B cell (primary cell): ENCODE measurements around the gene PSMA2. TPM values are rescaled to one million over a fixed set of nuclear protein-coding genes. Genes with fewer than 3 reads are reported as not detected.

Experiments
- ATAC-seq: fragments of 200-7000 bp; cut with Tn5 transposase; one replicate; pipeline ENCODE4 v1.10.0; 2021; ENCODE audit warnings: low read depth, mild to moderate bottlenecking, moderate number of reproducible peaks, moderate library complexity
- CTCF ChIA-PET: fragments of 350-600 bp; sonication (Branson Sonifier 250); formaldehyde crosslinking; loops from one replicate; lab custom pipeline; 2021; ENCODE audit warnings: antibody characterized with exemption, inconsistent platforms; lab: Charles Lee
- POLR2A ChIA-PET: fragments of 350-600 bp; sonication (Branson Sonifier 250); formaldehyde crosslinking; loops from one replicate; lab custom pipeline; 2021; ENCODE audit warnings: antibody characterized with exemption; lab: Charles Lee
- DNase-seq: peaks from one replicate; pipeline ENCODE4 v3.0.0; 2013
- H2AFZ ChIP-seq: 2 replicates; pipeline ENCODE4 v1.6.1; 2012; ENCODE audit warnings: mild to moderate bottlenecking, low read depth, low read length; ENCODE audit not compliant: insufficient read depth, poor library complexity, severe bottlenecking
- H3K27ac ChIP-seq, 2 donors: 1 replicate in 1 of 2; 2 replicates in 1 of 2; pipeline ENCODE4 v1.5.1; 2012 to 2013; ENCODE audit warnings: low read length in 2 of 2, mild to moderate bottlenecking in 2 of 2, moderate library complexity in 1 of 2
- H3K27me3 ChIP-seq, 4 experiments: fragments of 200-600 bp in 1 of 4; sonication (generic) in 1 of 4; replicated peaks in 1 of 4; 1 replicate in 2 of 4; 2 replicates in 2 of 4; pipeline versions ENCODE4 v1.6.1 to v1.7.0; 2013 to 2016; ENCODE audit warnings: low read length in 3 of 4, mild to moderate bottlenecking in 2 of 4, mixed read lengths in 1 of 4, moderate library complexity in 1 of 4; ENCODE audit not compliant: insufficient read depth in 4 of 4, control insufficient read depth in 3 of 4; ENCODE audit errors: control extremely low read depth in 1 of 4
- H3K36me3 ChIP-seq, 2 experiments: replicated peaks in 1 of 2; 1 replicate in 1 of 2; 2 replicates in 1 of 2; pipeline versions ENCODE4 v1.6.1 to v1.7.1; 2013; ENCODE audit warnings: low read length in 1 of 2; ENCODE audit not compliant: insufficient read depth in 2 of 2, control insufficient read depth in 1 of 2; ENCODE audit errors: control extremely low read depth in 1 of 2, extremely low read depth in 1 of 2
- H3K4me1 ChIP-seq, 2 donors: fragments of 200-600 bp in 1 of 2; sonication (generic) in 1 of 2; 1 replicate in 1 of 2; 2 replicates in 1 of 2; pipeline versions ENCODE4 v1.5.1 to v1.6.1; 2013 to 2017; ENCODE audit warnings: low read length in 2 of 2; ENCODE audit not compliant: control insufficient read depth in 2 of 2, insufficient read depth in 2 of 2
- H3K4me2 ChIP-seq: replicated peaks from 2 replicates; pipeline ENCODE3; 2012; ENCODE audit warnings: mild to moderate bottlenecking, low read depth, low read length; ENCODE audit not compliant: poor library complexity, severe bottlenecking
- H3K4me3 ChIP-seq, 5 experiments: fragments of 200-600 bp in 1 of 5; sonication (generic) in 1 of 5; 1 replicate in 3 of 5; 2 replicates in 2 of 5; pipeline versions ENCODE4 v1.5.1 to v1.7.0; 2011 to 2016; ENCODE audit warnings: low read length in 4 of 5, mild to moderate bottlenecking in 4 of 5, low read depth in 2 of 5, control low read depth in 1 of 5, moderate library complexity in 1 of 5; ENCODE audit not compliant: insufficient read depth in 1 of 5; ENCODE audit errors: control extremely low read depth in 1 of 5, extremely low read depth in 1 of 5
- H3K79me2 ChIP-seq: fragments of 200-600 bp; sonication (generic); one replicate; pipeline ENCODE4 v1.6.0; 2016; ENCODE audit warnings: low read length; ENCODE audit not compliant: control insufficient read depth, insufficient read depth
- H3K9ac ChIP-seq: fragments of 200-600 bp; sonication (generic); 2 replicates; pipeline ENCODE4 v1.6.1; 2017; ENCODE audit warnings: mild to moderate bottlenecking, low read length, moderate library complexity
- H3K9me3 ChIP-seq, 3 donors: one replicate each; pipeline versions ENCODE4 v1.6.1 to v1.7.1; 2013; ENCODE audit warnings: low read length in 2 of 3; ENCODE audit not compliant: control insufficient read depth in 2 of 3, insufficient read depth in 1 of 3; ENCODE audit errors: control extremely low read depth in 1 of 3
- H4K20me1 ChIP-seq: 2 replicates; pipeline ENCODE4 v1.6.0; 2012; ENCODE audit warnings: mild to moderate bottlenecking, low read length; ENCODE audit not compliant: insufficient read depth, control insufficient read depth, poor library complexity, severe bottlenecking
- H3K27ac Mint-ChIP-seq: one replicate; pipeline ENCODE4 v1.8.0; 2021; ENCODE audit warnings: mixed read lengths
- H3K27me3 Mint-ChIP-seq: one replicate; pipeline ENCODE4 v1.8.0; 2021; ENCODE audit warnings: mixed read lengths
- H3K4me1 Mint-ChIP-seq: one replicate; pipeline ENCODE4 v1.8.0; 2021; ENCODE audit warnings: mixed read lengths
- H3K4me3 Mint-ChIP-seq: one replicate; pipeline ENCODE4 v1.8.0; 2021; ENCODE audit warnings: mixed read lengths
- H3K9me3 Mint-ChIP-seq: one replicate; pipeline ENCODE4 v1.8.0; 2022; ENCODE audit warnings: mixed read lengths; ENCODE audit not compliant: insufficient read depth
- CTCF ChIP-seq: fragments of 200-600 bp; IDR thresholded peaks from one replicate; pipeline ENCODE4 v1.8.0; 2022; ENCODE audit warnings: antibody characterized with exemption, mild to moderate bottlenecking
- EZH2 ChIP-seq: IDR thresholded peaks from 2 replicates; pipeline ENCODE4 v1.6.1; 2012; ENCODE audit warnings: borderline replicate concordance, low read depth, mild to moderate bottlenecking, moderate library complexity, low read length; ENCODE audit not compliant: insufficient read depth, poor library complexity, severe bottlenecking
- WGBS: methylation state at CpG from one replicate; pipeline ENCODE4 v1.1.5; 2013; ENCODE audit warnings: missing lambda C conversion rate; ENCODE audit not compliant: insufficient coverage; 5-methylcytosine and 5-hydroxymethylcytosine counted together
- intact Hi-C: fragments of 100-400 bp; cut with micrococcal nuclease; formaldehyde crosslinking; loops from one replicate; pipeline ENCODE4 v1.10.0; 2022
- polyA plus RNA-seq: library from polyadenylated mRNA; depleted of rRNA; stranded (reverse); fragments of >200 nt; gene quantifications from 2 replicates; pipeline ENCODE4 v1.2.3, GENCODE V29; 2012
- total RNA-seq, 2 donors: library from RNA; stranded (reverse); fragments of 120-200 nt in 1 of 2; gene quantifications; 1 replicate in 1 of 2; 2 replicates in 1 of 2; pipeline versions ENCODE4 v1.2.3 to v1.2.4, GENCODE V29; 2013 to 2022

PSMA2 gene
- total and polyA plus RNA-seq, 2 donors (not counting 1 experiment from before 2014, with no cell fraction given) = 26.3 to 47.8 TPM

GRCh38 chr7:42910306-42910705 lies 21.7 kb downstream of the PSMA2 start:
- no CpG with 5 or more reads among the region's 2 CpGs for WGBS
- no peak overlapping the region for H3K9ac ChIP-seq
- no peaks in the 10 kb centered on the region for H3K36me3 ChIP-seq
- ChIA-PET CTCF (interaction anchor here (1.3 to 1.7 kb wide), 2 partner anchors 25 to 34 kb away, joined by 3 to 7 read pairs; no protein-coding TSS in a partner anchor), POLR2A (interaction anchor here (1.3 kb wide), 1 partner anchor 22 kb away, joined by 5 read pairs; the partner anchor contains the start of genes MRPL32 and PSMA2)
- no peak for ATAC-seq
- Mint-ChIP-seq H3K4me3 (peak overlapping the region; percentile 92), H3K27ac (no peak overlapping the region), H3K4me1 (peaks cover 44% of the 10 kb centered on the region), H3K9me3 (no peaks in the 10 kb centered on the region), H3K27me3 (no peaks in the 10 kb centered on the region)
- no peak overlapping the region for H3K4me3 ChIP-seq
- no peak overlapping the region for H3K4me2 ChIP-seq
- TF ChIP-seq CTCF (no peak), EZH2 (no peak)
- H4K20me1 ChIP-seq = no peaks in the 10 kb centered on the region
- DNase-seq = no peak
- no peaks in the 10 kb centered on the region for H3K9me3 ChIP-seq
- intact Hi-C loops = loop anchor here (2.0 kb wide), 1 partner anchor 1028 kb away; no protein-coding TSS in a partner anchor
- no peak overlapping the region for H2AFZ ChIP-seq
- no peaks in the 10 kb centered on the region for H3K27me3 ChIP-seq
- H3K27ac ChIP-seq = no peak overlapping the region
- H3K4me1 ChIP-seq = peaks cover 16 to 19% of the 10 kb centered on the region in 2 donors
- H3K79me2 ChIP-seq = peaks cover 9% of the 10 kb centered on the region

GRCh38 chr7:42907316-42907715 lies 24.7 kb downstream of the PSMA2 start:
- H3K36me3 ChIP-seq = no peaks in the 10 kb centered on the region
- peaks cover 9% of the 10 kb centered on the region for H3K79me2 ChIP-seq
- H3K4me3 ChIP-seq = no peak overlapping the region
- Mint-ChIP-seq H3K9me3 (no peaks in the 10 kb centered on the region), H3K4me1 (peaks cover 31% of the 10 kb centered on the region), H3K4me3 (no peak overlapping the region), H3K27ac (no peak overlapping the region), H3K27me3 (no peaks in the 10 kb centered on the region)
- H3K9me3 ChIP-seq = no peaks in the 10 kb centered on the region
- DNase-seq (no peak), ATAC-seq (no peak)
- H3K9ac ChIP-seq = no peak overlapping the region
- CTCF ChIA-PET = no interaction called here
- peaks cover 10 to 14% of the 10 kb centered on the region in 2 donors for H3K4me1 ChIP-seq
- POLR2A ChIA-PET = interaction anchor here (0.7 kb wide), 1 partner anchor 23 kb away, joined by 3 read pairs; no protein-coding TSS in a partner anchor
- H2AFZ ChIP-seq = no peak overlapping the region
- intact Hi-C loops = no loop called here
- H3K4me2 ChIP-seq = no peak overlapping the region
- H4K20me1 ChIP-seq = no peaks in the 10 kb centered on the region
- H3K27ac ChIP-seq = no peak overlapping the region
- no peak for TF ChIP-seq EZH2
- no peak for TF ChIP-seq CTCF
- H3K27me3 ChIP-seq = no peaks in the 10 kb centered on the region
